Measurements from ENCODE around the gene PRKG1.

GRCh38 chr10:51117794-51118193 is 43.5 kb downstream of the PRKG1 start:
- TF ChIP-seq CTCF (conservative IDR thresholded peaks at IDR 0.05; ENCODE audit: low read length), result no peak
- no peak for TF ChIP-seq EZH2phosphoT487 (IDR thresholded peaks at IDR 0.05; ENCODE audit: borderline replicate concordance)

Data from Loucy (cell line).